NOMO-1 treated with dmso at 0.1 percent for 144 hours (cell line): ENCODE measurements around the gene CPA5.

Experiments used
- DNase-seq: peaks from one replicate; lab custom pipeline; 2025; ENCODE audit not compliant: unreplicated experiment; lab: John Stamatoyannopoulos, UW

CPA5 gene

GRCh38 chr7:130332259-130333053 is 12.2 kb upstream of the CPA5 start:
- DNase-seq: no peak

GRCh38 chr7:130333832-130334231 is 10.8 kb upstream of the CPA5 start:
- no peak for DNase-seq

GRCh38 chr7:130334274-130334673 is 10.3 kb upstream of the CPA5 start:
- DNase-seq: no peak

- no peak for DNase-seq
These were observed 7.1 kb upstream of the CPA5 start for GRCh38 chr7:130337410-130337971.

GRCh38 chr7:130338233-130338632 is 6.4 kb upstream of the CPA5 start:
- no peak for DNase-seq

- no peak for DNase-seq
These were observed 2.7 kb upstream of the CPA5 start for GRCh38 chr7:130341882-130342281.

GRCh38 chr7:130342701-130343380 is 1.8 kb upstream of the CPA5 start:
- DNase-seq: no peak

GRCh38 chr7:130345136-130345535 is 520 bp downstream of the CPA5 start:
- no peak for DNase-seq

- DNase-seq: no peak
These were observed 1.1 kb downstream of the CPA5 start for GRCh38 chr7:130345725-130346124.

- no peak for DNase-seq
These were observed 1.7 kb downstream of the CPA5 start for GRCh38 chr7:130346177-130346905.

GRCh38 chr7:130346941-130347340 is 2.3 kb downstream of the CPA5 start:
- DNase-seq: no peak

GRCh38 chr7:130349911-130350782 is 5.5 kb downstream of the CPA5 start:
- DNase-seq: no peak

- DNase-seq: no peak
These were observed 6.6 kb downstream of the CPA5 start for GRCh38 chr7:130350945-130351790.

- DNase-seq: no peak
These were observed 7.1 kb downstream of the CPA5 start for GRCh38 chr7:130351791-130352090.

GRCh38 chr7:130352194-130353074 is 7.8 kb downstream of the CPA5 start:
- DNase-seq: no peak

GRCh38 chr7:130353196-130353595 is 8.6 kb downstream of the CPA5 start:
- DNase-seq: no peak

GRCh38 chr7:130356121-130356875 is 11.7 kb downstream of the CPA5 start:
- DNase-seq: no peak
